GM23338 (cell line): ENCODE data around the gene PDIK1L. TPM values are rescaled to one million over a fixed set of nuclear protein-coding genes. Genes with fewer than 3 reads are reported as not detected.

ENCODE experiments used
- ATAC-seq: fragments of 200-7000 bp; cut with Tn5 transposase; 3 replicates; pipeline ENCODE4 v1.9.1; 2020
- DNase-seq: peaks from one replicate; pipeline ENCODE4 v3.0.0-alpha.2; 2015; ENCODE audit warnings: low spot score
- H2AFZ ChIP-seq: fragments of 200-600 bp; sonication (generic); 2 replicates; pipeline ENCODE4 v1.8.0; 2016; ENCODE audit warnings: antibody characterized with exemption, mild to moderate bottlenecking, moderate library complexity
- H3F3A ChIP-seq: fragments of 200-600 bp; sonication (generic); replicated peaks from 2 replicates; pipeline ENCODE4 v1.8.0; 2017; ENCODE audit warnings: antibody characterized with exemption, mixed run types, low read depth
- H3K27ac ChIP-seq: fragments of 200-600 bp; sonication (generic); 2 replicates; pipeline ENCODE4 v1.6.1; 2016; ENCODE audit warnings: low read depth
- H3K27me3 ChIP-seq: fragments of 200-600 bp; sonication (generic); 2 replicates; pipeline ENCODE4 v1.8.0; 2016; ENCODE audit warnings: mild to moderate bottlenecking, mixed run types, moderate library complexity; ENCODE audit not compliant: insufficient read depth
- H3K36me3 ChIP-seq: fragments of 200-600 bp; sonication (generic); 2 replicates; pipeline ENCODE4 v1.8.0; 2016; ENCODE audit warnings: mild to moderate bottlenecking; ENCODE audit not compliant: insufficient read depth
- H3K4me1 ChIP-seq: fragments of 200-600 bp; sonication (generic); 2 replicates; pipeline ENCODE4 v1.8.0; 2016; ENCODE audit warnings: mild to moderate bottlenecking, moderate library complexity; ENCODE audit not compliant: insufficient read depth
- H3K4me2 ChIP-seq: fragments of 200-600 bp; sonication (generic); 2 replicates; pipeline ENCODE4 v1.7.1; 2017; ENCODE audit warnings: mixed run types
- H3K4me3 ChIP-seq: fragments of 200-600 bp; sonication (generic); 2 replicates; pipeline ENCODE4 v1.6.1; 2016; ENCODE audit warnings: mixed run types
- H3K79me2 ChIP-seq: fragments of 200-600 bp; sonication (generic); replicated peaks from 2 replicates; pipeline ENCODE4 v1.8.0; 2017; ENCODE audit warnings: mild to moderate bottlenecking; ENCODE audit not compliant: insufficient read depth
- H3K9me2 ChIP-seq: fragments of 200-600 bp; sonication (generic); 2 replicates; pipeline ENCODE4 v1.8.0; 2017; ENCODE audit not compliant: insufficient read depth
- H4K20me1 ChIP-seq: fragments of 200-600 bp; sonication (generic); replicated peaks from 2 replicates; pipeline ENCODE4 v1.8.0; 2017; ENCODE audit warnings: mild to moderate bottlenecking; ENCODE audit not compliant: insufficient read depth
- H3K27ac Mint-ChIP-seq: 2 replicates; pipeline ENCODE4 v1.8.0; 2020; ENCODE audit warnings: inconsistent platforms, mild to moderate bottlenecking, moderate library complexity, mixed read lengths
- H3K27me3 Mint-ChIP-seq: 3 replicates; pipeline ENCODE4 v1.8.0; 2022; ENCODE audit warnings: low read depth, mild to moderate bottlenecking, moderate library complexity, mixed read lengths, inconsistent platforms; ENCODE audit not compliant: insufficient read depth, poor library complexity
- H3K36me3 Mint-ChIP-seq: 3 replicates; pipeline ENCODE4 v1.8.0; 2021; ENCODE audit warnings: low read depth, mild to moderate bottlenecking, inconsistent platforms, moderate library complexity, mixed read lengths
- H3K4me1 Mint-ChIP-seq: 3 replicates; pipeline ENCODE4 v1.8.0; 2020; ENCODE audit warnings: mild to moderate bottlenecking, inconsistent platforms, mixed read lengths
- H3K4me3 Mint-ChIP-seq: 3 replicates; pipeline ENCODE4 v1.8.0; 2021; ENCODE audit warnings: moderate library complexity, mild to moderate bottlenecking, inconsistent platforms, mixed read lengths
- H3K9me3 Mint-ChIP-seq: 3 replicates; pipeline ENCODE4 v1.8.0; 2020; ENCODE audit warnings: moderate library complexity, mild to moderate bottlenecking, inconsistent platforms, mixed read lengths
- CREB1 ChIP-seq: fragments of 250-450 bp; sonication (Bioruptor Pico); IDR thresholded peaks from 2 replicates; pipeline ENCODE4 v1.5.0; 2020; ENCODE audit warnings: low read depth, mild to moderate bottlenecking, moderate library complexity
- ETS1 ChIP-seq: IDR thresholded peaks from 2 replicates; pipeline ENCODE4 v1.6.1; 2016; ENCODE audit warnings: antibody characterized with exemption
- EZH2 ChIP-seq: fragments of 200-600 bp; sonication (generic); IDR thresholded peaks from one replicate; pipeline ENCODE4 v1.8.0; 2017; ENCODE audit warnings: antibody characterized with exemption, mild to moderate bottlenecking, low read depth; ENCODE audit not compliant: unreplicated experiment
- EZH2phosphoT487 ChIP-seq: fragments of 200-600 bp; sonication (generic); IDR thresholded peaks from one replicate; pipeline ENCODE4 v1.8.1; 2018; ENCODE audit warnings: antibody characterized with exemption; ENCODE audit not compliant: unreplicated experiment
- JUNB ChIP-seq: IDR thresholded peaks from one replicate; pipeline ENCODE4 v1.6.1; 2016; ENCODE audit warnings: antibody characterized with exemption; ENCODE audit not compliant: unreplicated experiment
- POLR2AphosphoS5 ChIP-seq: IDR thresholded peaks from 2 replicates; pipeline ENCODE4 v1.6.1; 2016; ENCODE audit warnings: antibody characterized with exemption, low read depth
- REST ChIP-seq: IDR thresholded peaks from one replicate; pipeline ENCODE4 v1.6.1; 2018; ENCODE audit warnings: antibody characterized with exemption; ENCODE audit not compliant: unreplicated experiment
- STAT1 ChIP-seq: IDR thresholded peaks from one replicate; pipeline ENCODE4 v1.6.1; 2016; ENCODE audit warnings: antibody characterized with exemption; ENCODE audit not compliant: unreplicated experiment
- ZNF331 ChIP-seq: fragments of 250-450 bp; sonication (Bioruptor Pico); IDR thresholded peaks from 2 replicates; pipeline ENCODE4 v1.5.0; 2020; ENCODE audit warnings: low read depth, mild to moderate bottlenecking, moderate library complexity
- ZNF462 ChIP-seq: fragments of 250-450 bp; sonication (Bioruptor Pico); IDR thresholded peaks from 2 replicates; pipeline ENCODE4 v1.5.0; 2020; ENCODE audit warnings: mild to moderate bottlenecking, moderate library complexity
- polyA plus RNA-seq: library from polyadenylated mRNA; unstranded; fragments of >200 nt; fragmentation: Nextera tagmentation; extraction: Ambion mirVana; gene quantifications from 2 replicates; pipeline ENCODE4 v1.2.1, GENCODE V29; 2016
- total RNA-seq: library from RNA; depleted of rRNA; stranded (reverse); fragments of >200 nt; shearing (Covaris generic); gene quantifications from 2 replicates; pipeline ENCODE4 v1.2.3, GENCODE V29; 2014

PDIK1L gene
- total and polyA plus RNA-seq, 2 experiments from 2014 or later = 1.6 to 3.0 TPM

- TF ChIP-seq ZNF462 (CRISPR knock-in tag) (no peak), STAT1 (no peak), POLR2AphosphoS5 (no peak), CREB1 (CRISPR knock-in tag) (no peak), EZH2 (no peak), ETS1 (no peak)
These were observed 32.5 kb upstream of the PDIK1L start (continued) for GRCh38 chr1:26079178-26079563.

GRCh38 chr1:26079960-26080814 lies 31.4 kb upstream of the PDIK1L start:
- no peaks in the 10 kb centered on the region for H3K36me3 ChIP-seq
- no peak for DNase-seq
- no peaks in the 10 kb centered on the region for H3K36me3 Mint-ChIP-seq
- H4K20me1 ChIP-seq = no peaks in the 10 kb centered on the region
- no peaks in the 10 kb centered on the region for H3K79me2 ChIP-seq
- no peaks in the 10 kb centered on the region for H3K27me3 Mint-ChIP-seq
- peaks cover 14% of the 10 kb centered on the region for H3K4me1 ChIP-seq
- H3F3A ChIP-seq = no peaks in the 10 kb centered on the region
- peaks cover 14% of the 10 kb centered on the region for H3K4me1 Mint-ChIP-seq
- H3K9me3 Mint-ChIP-seq = no peaks in the 10 kb centered on the region
- no peaks in the 10 kb centered on the region for H3K9me2 ChIP-seq
- no peaks in the 10 kb centered on the region for H3K27me3 ChIP-seq
- no peak overlapping the region for H3K4me3 Mint-ChIP-seq
- H3K27ac ChIP-seq = no peak overlapping the region
- ATAC-seq = no peak
- no peak overlapping the region for H3K27ac Mint-ChIP-seq
- H2AFZ ChIP-seq = no peak overlapping the region
- no peak overlapping the region for H3K4me2 ChIP-seq
- TF ChIP-seq JUNB = no peak
- TF ChIP-seq EZH2phosphoT487 = no peak
- no peak for TF ChIP-seq POLR2AphosphoS5
- no peak for TF ChIP-seq ZNF331 (CRISPR knock-in tag)
- no peak for TF ChIP-seq REST
- H3K4me3 ChIP-seq = no peak overlapping the region
